ENCODE results near the gene UBASH3A.

- TF ChIP-seq CTCF (IDR thresholded peaks at IDR 0.05) (no peak), EZH2 (IDR thresholded peaks at IDR 0.05) (no peak), EZH2phosphoT487 (IDR thresholded peaks at IDR 0.05) (no peak)
Measured at GRCh38 chr21:42358261-42358660, 45.4 kb upstream of the UBASH3A start.
